Nephron progenitor cell (in vitro differentiated cells): Measurements from ENCODE around the gene FHOD1.

Experiments used
- DNase-seq: peaks from one replicate; pipeline ENCODE4 v3.0.0; 2021
- H3K27ac Mint-ChIP-seq: 2 replicates; pipeline ENCODE4 v1.8.0; 2021; ENCODE audit warnings: mild to moderate bottlenecking, moderate library complexity, mixed read lengths
- H3K27me3 Mint-ChIP-seq: 2 replicates; pipeline ENCODE4 v1.8.0; 2021; ENCODE audit warnings: mild to moderate bottlenecking, low read depth, mixed read lengths; ENCODE audit not compliant: poor library complexity
- H3K36me3 Mint-ChIP-seq: 2 replicates; pipeline ENCODE4 v1.8.0; 2021; ENCODE audit warnings: low read depth, mixed read lengths
- H3K4me1 Mint-ChIP-seq: 2 replicates; pipeline ENCODE4 v1.8.0; 2021; ENCODE audit warnings: mixed read lengths
- H3K4me3 Mint-ChIP-seq: 2 replicates; pipeline ENCODE4 v1.8.0; 2021; ENCODE audit warnings: mild to moderate bottlenecking, moderate library complexity, mixed read lengths
- H3K9me3 Mint-ChIP-seq: 2 replicates; pipeline ENCODE4 v1.8.0; 2021; ENCODE audit warnings: mild to moderate bottlenecking, moderate library complexity, mixed read lengths
- CTCF ChIP-seq: fragments of 200-600 bp; sonication (generic); IDR thresholded peaks from 2 replicates; pipeline ENCODE4 v1.5.0; 2021; ENCODE audit warnings: antibody characterized with exemption

The FHOD1 gene

GRCh38 chr16:67201411-67202345 is 45.6 kb downstream of the FHOD1 start:
- no peak for TF ChIP-seq CTCF
- DNase-seq, result no peak
- Mint-ChIP-seq H3K27me3 (peaks cover 20% of the 10 kb centered on the region), H3K4me1 (peaks cover 8% of the 10 kb centered on the region), H3K27ac (no peak overlapping the region), H3K9me3 (no peaks in the 10 kb centered on the region), H3K36me3 (peaks cover 10% of the 10 kb centered on the region), H3K4me3 (no peak overlapping the region)

- no peak for DNase-seq
- H3K9me3 Mint-ChIP-seq, result no peaks in the 10 kb centered on the region
- H3K27me3 Mint-ChIP-seq, result peaks cover 17% of the 10 kb centered on the region
- H3K4me3 Mint-ChIP-seq, result no peak overlapping the region
- H3K36me3 Mint-ChIP-seq, result peaks cover 22% of the 10 kb centered on the region
- peaks cover 8% of the 10 kb centered on the region for H3K4me1 Mint-ChIP-seq
- no peak for TF ChIP-seq CTCF
- no peak overlapping the region for H3K27ac Mint-ChIP-seq
Observed at GRCh38 chr16:67200491-67200890, 46.8 kb downstream of the FHOD1 start.

GRCh38 chr16:67199808-67200198 is 47.5 kb downstream of the FHOD1 start:
- no peak for TF ChIP-seq CTCF
- peaks cover 16% of the 10 kb centered on the region for H3K27me3 Mint-ChIP-seq
- H3K4me1 Mint-ChIP-seq, result peaks cover 8% of the 10 kb centered on the region
- H3K9me3 Mint-ChIP-seq, result no peaks in the 10 kb centered on the region
- H3K27ac Mint-ChIP-seq, result no peak overlapping the region
- peaks cover 28% of the 10 kb centered on the region for H3K36me3 Mint-ChIP-seq
- no peak for DNase-seq
- H3K4me3 Mint-ChIP-seq, result no peak overlapping the region

- no peak within 1 kb of the TSS for H3K4me3 Mint-ChIP-seq
- DNase-seq, result peak; percentile 52
- no peaks in the 10 kb centered on the region for H3K9me3 Mint-ChIP-seq
- H3K4me1 Mint-ChIP-seq, result peaks cover 8% of the 10 kb centered on the region
- H3K27me3 Mint-ChIP-seq, result peaks cover 16% of the 10 kb centered on the region
- TF ChIP-seq CTCF, result peak; percentile 45
- peaks cover 31% of the 10 kb centered on the region for H3K36me3 Mint-ChIP-seq
- H3K27ac Mint-ChIP-seq, result no peak within 1 kb of the TSS
Observed at GRCh38 chr16:67199011-67199807, 48.1 kb downstream of the FHOD1 start, which contains the start of gene ELMO3. Gene ELMO3, plus strand, starts transcription at chr16:67199131. Its CDS starts 196 bp downstream, at chr16:67199327.

- Mint-ChIP-seq H3K4me1 (peaks cover 17% of the 10 kb centered on the region), H3K27ac (no peak overlapping the region), H3K27me3 (peaks cover 16% of the 10 kb centered on the region), H3K4me3 (no peak overlapping the region), H3K36me3 (peaks cover 37% of the 10 kb centered on the region), H3K9me3 (no peaks in the 10 kb centered on the region)
- DNase-seq, result no peak
- no peak for TF ChIP-seq CTCF
Observed at GRCh38 chr16:67198238-67198734, 49.0 kb downstream of the FHOD1 start.
